NCI-H2227 (cell line): ENCODE measurements around the gene TTC7B.

Experiments used
- DNase-seq: peaks from one replicate; lab custom pipeline; 2025; ENCODE audit not compliant: unreplicated experiment; lab: John Stamatoyannopoulos, UW

TTC7B gene

GRCh38 chr14:90603841-90604240, 212.4 kb downstream of the TTC7B start:
- no peak for DNase-seq

- DNase-seq: no peak
Observed at GRCh38 chr14:90603336-90603735, 212.9 kb downstream of the TTC7B start.

- no peak for DNase-seq
Observed at GRCh38 chr14:90602088-90602687, 214.0 kb downstream of the TTC7B start.

GRCh38 chr14:90601563-90601962, 214.7 kb downstream of the TTC7B start:
- no peak for DNase-seq

- DNase-seq: no peak
Observed at GRCh38 chr14:90600619-90601018, 215.6 kb downstream of the TTC7B start.

- no peak for DNase-seq
Observed at GRCh38 chr14:90599748-90600507, 216.3 kb downstream of the TTC7B start.

- DNase-seq: no peak
Observed at GRCh38 chr14:90599339-90599738, 216.9 kb downstream of the TTC7B start.

- no peak for DNase-seq
Observed at GRCh38 chr14:90597961-90598360, 218.3 kb downstream of the TTC7B start.

- DNase-seq: no peak
Observed at GRCh38 chr14:90596733-90597132, 219.5 kb downstream of the TTC7B start.

GRCh38 chr14:90593254-90594040, 222.8 kb downstream of the TTC7B start:
- DNase-seq: no peak

GRCh38 chr14:90592655-90593054, 223.6 kb downstream of the TTC7B start:
- no peak for DNase-seq

- DNase-seq: no peak
Observed at GRCh38 chr14:90587918-90588317, 228.3 kb downstream of the TTC7B start.

- DNase-seq: no peak
Observed at GRCh38 chr14:90587252-90587910, 228.8 kb downstream of the TTC7B start.

- no peak for DNase-seq
Observed at GRCh38 chr14:90585106-90585505, 231.1 kb downstream of the TTC7B start.

GRCh38 chr14:90583916-90584605, 232.2 kb downstream of the TTC7B start:
- no peak for DNase-seq

- no peak for DNase-seq
Observed at GRCh38 chr14:90583427-90583826, 232.8 kb downstream of the TTC7B start.

- DNase-seq: no peak
Observed at GRCh38 chr14:90582166-90582565, 234.1 kb downstream of the TTC7B start.

GRCh38 chr14:90581745-90582144, 234.5 kb downstream of the TTC7B start:
- no peak for DNase-seq

- no peak for DNase-seq
Observed at GRCh38 chr14:90580377-90581335, 235.6 kb downstream of the TTC7B start.

GRCh38 chr14:90579816-90580215, 236.4 kb downstream of the TTC7B start:
- DNase-seq: no peak
